Neural progenitor cell (in vitro differentiated cells): Measurements from ENCODE around the gene GRIK5. TPM values are rescaled to one million over a fixed set of nuclear protein-coding genes. Genes with fewer than 3 reads are reported as not detected.

Experiments
- DNase-seq: peaks from one replicate; pipeline ENCODE4 v3.0.0-alpha.2; 2016; ENCODE audit warnings: low spot score
- H2AFZ ChIP-seq: fragments of 200-600 bp; sonication (generic); replicated peaks from 2 replicates; pipeline ENCODE4 v1.6.1; 2016; ENCODE audit warnings: antibody characterized with exemption
- H3F3A ChIP-seq: fragments of 200-600 bp; sonication (generic); 2 replicates; pipeline ENCODE4 v1.6.1; 2016; ENCODE audit warnings: antibody characterized with exemption, low read depth
- H3K27ac ChIP-seq: fragments of 200-600 bp; sonication (generic); 2 replicates; pipeline ENCODE4 v1.5.1; 2016; ENCODE audit warnings: mild to moderate bottlenecking
- H3K27me3 ChIP-seq: fragments of 200-600 bp; sonication (generic); 2 replicates; pipeline ENCODE4 v1.6.1; 2016; ENCODE audit warnings: mild to moderate bottlenecking, moderate library complexity
- H3K36me3 ChIP-seq: fragments of 200-600 bp; sonication (generic); 2 replicates; pipeline ENCODE4 v1.5.1; 2016
- H3K4me1 ChIP-seq: fragments of 200-600 bp; sonication (generic); 2 replicates; pipeline ENCODE4 v1.6.1; 2016; ENCODE audit warnings: mixed run types
- H3K4me2 ChIP-seq: fragments of 200-600 bp; sonication (generic); 2 replicates; pipeline ENCODE4 v1.6.1; 2016
- H3K4me3 ChIP-seq: fragments of 200-600 bp; sonication (generic); 2 replicates; pipeline ENCODE4 v1.5.1; 2016
- H3K79me2 ChIP-seq: fragments of 200-600 bp; sonication (generic); 2 replicates; pipeline ENCODE4 v1.6.1; 2016; ENCODE audit warnings: low read depth
- H3K9ac ChIP-seq: fragments of 200-600 bp; sonication (generic); 2 replicates; pipeline ENCODE4 v1.6.1; 2016
- H3K9me3 ChIP-seq: fragments of 200-600 bp; sonication (generic); 2 replicates; pipeline ENCODE4 v1.5.1; 2016; ENCODE audit warnings: low read depth
- H4K20me1 ChIP-seq: fragments of 200-600 bp; sonication (generic); 2 replicates; pipeline ENCODE4 v1.6.1; 2016; ENCODE audit warnings: low read depth
- H3K27ac Mint-ChIP-seq: 3 replicates; pipeline ENCODE4 v1.8.0; 2021; ENCODE audit warnings: mixed read lengths
- H3K27me3 Mint-ChIP-seq: 2 replicates; pipeline ENCODE4 v1.8.0; 2022; ENCODE audit warnings: low read depth, mild to moderate bottlenecking, inconsistent platforms, moderate library complexity, mixed read lengths; ENCODE audit not compliant: insufficient read depth
- H3K36me3 Mint-ChIP-seq: 3 replicates; pipeline ENCODE4 v1.8.0; 2021; ENCODE audit warnings: mixed read lengths
- H3K4me1 Mint-ChIP-seq: 3 replicates; pipeline ENCODE4 v1.8.0; 2021; ENCODE audit warnings: mixed read lengths
- H3K4me3 Mint-ChIP-seq: 3 replicates; pipeline ENCODE4 v1.8.0; 2021; ENCODE audit warnings: mild to moderate bottlenecking, moderate library complexity, mixed read lengths
- H3K9me3 Mint-ChIP-seq: 3 replicates; pipeline ENCODE4 v1.8.0; 2020; ENCODE audit warnings: mixed read lengths
- CTCF ChIP-seq: fragments of 200-600 bp; sonication (generic); IDR thresholded peaks from 2 replicates; pipeline ENCODE4 v1.5.1; 2017; ENCODE audit warnings: antibody characterized with exemption, mild to moderate bottlenecking
- EZH2 ChIP-seq: fragments of 200-600 bp; sonication (generic); IDR thresholded peaks from 2 replicates; pipeline ENCODE4 v1.6.1; 2017; ENCODE audit warnings: antibody characterized with exemption, mild to moderate bottlenecking, moderate library complexity
- EZH2phosphoT487 ChIP-seq: fragments of 200-600 bp; sonication (generic); IDR thresholded peaks from 2 replicates; pipeline ENCODE4 v1.6.1; 2017; ENCODE audit warnings: antibody characterized with exemption
- total RNA-seq: library from RNA; depleted of rRNA; stranded (reverse); fragments of >200 nt; gene quantifications from 2 replicates; pipeline ENCODE4 v1.2.3, GENCODE V29; 2015; ENCODE audit warnings: low replicate concordance

The GRIK5 gene
- total RNA-seq, 1 donor from 2014 or later: 5.8 TPM

GRCh38 chr19:41969772-41970458 lies 100.1 kb downstream of the GRIK5 start:
- H3K4me3 ChIP-seq: no peak overlapping the region
- no peak overlapping the region for H2AFZ ChIP-seq
- H3K79me2 ChIP-seq: no peaks in the 10 kb centered on the region
- H3F3A ChIP-seq: no peaks in the 10 kb centered on the region
- Mint-ChIP-seq H3K4me1 (peaks cover 2% of the 10 kb centered on the region), H3K27me3 (peaks cover 7% of the 10 kb centered on the region), H3K27ac (no peak overlapping the region), H3K4me3 (peak overlapping the region; percentile 62), H3K36me3 (peaks cover 2% of the 10 kb centered on the region), H3K9me3 (no peaks in the 10 kb centered on the region)
- TF ChIP-seq CTCF (no peak), EZH2phosphoT487 (no peak), EZH2 (no peak)
- no peaks in the 10 kb centered on the region for H3K9me3 ChIP-seq
- no peaks in the 10 kb centered on the region for H3K36me3 ChIP-seq
- no peak for DNase-seq
- no peak overlapping the region for H3K27ac ChIP-seq
- H4K20me1 ChIP-seq: no peaks in the 10 kb centered on the region
- no peaks in the 10 kb centered on the region for H3K27me3 ChIP-seq
- H3K9ac ChIP-seq: no peak overlapping the region
- no peaks in the 10 kb centered on the region for H3K4me1 ChIP-seq
- no peak overlapping the region for H3K4me2 ChIP-seq

- Histone ChIP-seq H3K9me3 (no peaks in the 10 kb centered on the region), H3K4me3 (no peak overlapping the region), H3K79me2 (no peaks in the 10 kb centered on the region), H3K4me2 (no peak overlapping the region), H3F3A (no peaks in the 10 kb centered on the region), H3K4me1 (no peaks in the 10 kb centered on the region), H4K20me1 (no peaks in the 10 kb centered on the region), H3K36me3 (no peaks in the 10 kb centered on the region), H3K27me3 (no peaks in the 10 kb centered on the region), H2AFZ (no peak overlapping the region), H3K9ac (no peak overlapping the region), H3K27ac (no peak overlapping the region)
- Mint-ChIP-seq H3K4me1 (peaks cover 2% of the 10 kb centered on the region), H3K4me3 (no peak overlapping the region), H3K9me3 (no peaks in the 10 kb centered on the region), H3K27ac (no peak overlapping the region), H3K27me3 (peaks cover 7% of the 10 kb centered on the region), H3K36me3 (peaks cover 2% of the 10 kb centered on the region)
- no peak for TF ChIP-seq EZH2
- TF ChIP-seq EZH2phosphoT487: no peak
- no peak for TF ChIP-seq CTCF
- DNase-seq: no peak
Measured at GRCh38 chr19:41968751-41969595, 101.0 kb downstream of the GRIK5 start.

- DNase-seq: no peak
- TF ChIP-seq EZH2 (no peak), EZH2phosphoT487 (no peak), CTCF (no peak)
- no peak overlapping the region for H3K9ac ChIP-seq
- Mint-ChIP-seq H3K27me3 (peaks cover 7% of the 10 kb centered on the region), H3K9me3 (no peaks in the 10 kb centered on the region), H3K4me1 (peaks cover 2% of the 10 kb centered on the region), H3K4me3 (no peak overlapping the region), H3K27ac (no peak overlapping the region), H3K36me3 (peaks cover 2% of the 10 kb centered on the region)
- H3K9me3 ChIP-seq: no peaks in the 10 kb centered on the region
- H3K27me3 ChIP-seq: no peaks in the 10 kb centered on the region
- H3K36me3 ChIP-seq: no peaks in the 10 kb centered on the region
- H3F3A ChIP-seq: no peaks in the 10 kb centered on the region
- H3K4me3 ChIP-seq: no peak overlapping the region
- no peak overlapping the region for H2AFZ ChIP-seq
- no peaks in the 10 kb centered on the region for H3K79me2 ChIP-seq
- no peaks in the 10 kb centered on the region for H4K20me1 ChIP-seq
- H3K4me1 ChIP-seq: no peaks in the 10 kb centered on the region
- no peak overlapping the region for H3K27ac ChIP-seq
- H3K4me2 ChIP-seq: no peak overlapping the region
Measured at GRCh38 chr19:41967054-41967783, 102.8 kb downstream of the GRIK5 start.
